Measurements from ENCODE around the gene WRNIP1.

DNA sequence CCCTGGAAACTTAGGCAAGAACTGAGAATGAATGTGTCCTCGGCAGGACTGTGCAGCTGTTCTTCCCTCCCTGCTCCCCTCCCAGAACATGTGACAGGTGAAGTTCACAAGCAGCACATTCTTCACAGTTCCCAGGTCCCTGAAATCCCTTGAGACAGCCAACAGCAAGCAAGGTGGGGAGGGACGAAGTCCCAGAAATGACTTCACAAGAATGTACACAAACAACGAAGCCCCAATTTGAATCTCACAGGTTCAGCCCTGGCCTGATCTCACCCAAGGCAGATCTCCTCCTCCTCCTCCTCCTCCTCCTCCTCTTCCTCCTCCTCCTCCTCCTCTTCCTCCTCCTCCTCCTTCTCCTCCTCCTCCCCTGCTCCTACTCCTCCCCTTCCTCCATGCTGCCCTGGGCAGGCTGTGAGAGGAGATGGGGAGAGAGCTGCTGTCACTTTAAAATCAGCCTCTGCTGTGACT, 32.4 kb downstream of the WRNIP1 start:
- TF ChIP-seq, protein P1, sequence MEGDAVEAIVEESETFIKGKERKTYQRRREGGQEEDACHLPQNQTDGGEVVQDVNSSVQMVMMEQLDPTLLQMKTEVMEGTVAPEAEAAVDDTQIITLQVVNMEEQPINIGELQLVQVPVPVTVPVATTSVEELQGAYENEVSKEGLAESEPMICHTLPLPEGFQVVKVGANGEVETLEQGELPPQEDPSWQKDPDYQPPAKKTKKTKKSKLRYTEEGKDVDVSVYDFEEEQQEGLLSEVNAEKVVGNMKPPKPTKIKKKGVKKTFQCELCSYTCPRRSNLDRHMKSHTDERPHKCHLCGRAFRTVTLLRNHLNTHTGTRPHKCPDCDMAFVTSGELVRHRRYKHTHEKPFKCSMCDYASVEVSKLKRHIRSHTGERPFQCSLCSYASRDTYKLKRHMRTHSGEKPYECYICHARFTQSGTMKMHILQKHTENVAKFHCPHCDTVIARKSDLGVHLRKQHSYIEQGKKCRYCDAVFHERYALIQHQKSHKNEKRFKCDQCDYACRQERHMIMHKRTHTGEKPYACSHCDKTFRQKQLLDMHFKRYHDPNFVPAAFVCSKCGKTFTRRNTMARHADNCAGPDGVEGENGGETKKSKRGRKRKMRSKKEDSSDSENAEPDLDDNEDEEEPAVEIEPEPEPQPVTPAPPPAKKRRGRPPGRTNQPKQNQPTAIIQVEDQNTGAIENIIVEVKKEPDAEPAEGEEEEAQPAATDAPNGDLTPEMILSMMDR (conservative IDR thresholded peaks at IDR 0.05 in 1 of 2, IDR thresholded peaks at IDR 0.05 in 1 of 2; ENCODE audit: extremely low read depth in 1 of 2, insufficient read depth in 1 of 2, low read depth in 1 of 2, low read length in 2 of 2) = no peak
- no peak for TF ChIP-seq EZH2 (IDR thresholded peaks at IDR 0.05; ENCODE audit: borderline replicate concordance, low read length)

Data from mammary epithelial cell (primary cell).